GM04504 (cell line): Measurements from ENCODE around the gene ANAPC5.
"Not testable (repeated sequence)": the region's sequence is repeated elsewhere in the genome, so short reads cannot be mapped to it uniquely, and the experiment has no call there.

ENCODE experiments used
- DNase-seq: peaks from one replicate; pipeline ENCODE4 v3.0.0-alpha.2; 2012; ENCODE audit warnings: low read depth

ANAPC5 gene, protein sequence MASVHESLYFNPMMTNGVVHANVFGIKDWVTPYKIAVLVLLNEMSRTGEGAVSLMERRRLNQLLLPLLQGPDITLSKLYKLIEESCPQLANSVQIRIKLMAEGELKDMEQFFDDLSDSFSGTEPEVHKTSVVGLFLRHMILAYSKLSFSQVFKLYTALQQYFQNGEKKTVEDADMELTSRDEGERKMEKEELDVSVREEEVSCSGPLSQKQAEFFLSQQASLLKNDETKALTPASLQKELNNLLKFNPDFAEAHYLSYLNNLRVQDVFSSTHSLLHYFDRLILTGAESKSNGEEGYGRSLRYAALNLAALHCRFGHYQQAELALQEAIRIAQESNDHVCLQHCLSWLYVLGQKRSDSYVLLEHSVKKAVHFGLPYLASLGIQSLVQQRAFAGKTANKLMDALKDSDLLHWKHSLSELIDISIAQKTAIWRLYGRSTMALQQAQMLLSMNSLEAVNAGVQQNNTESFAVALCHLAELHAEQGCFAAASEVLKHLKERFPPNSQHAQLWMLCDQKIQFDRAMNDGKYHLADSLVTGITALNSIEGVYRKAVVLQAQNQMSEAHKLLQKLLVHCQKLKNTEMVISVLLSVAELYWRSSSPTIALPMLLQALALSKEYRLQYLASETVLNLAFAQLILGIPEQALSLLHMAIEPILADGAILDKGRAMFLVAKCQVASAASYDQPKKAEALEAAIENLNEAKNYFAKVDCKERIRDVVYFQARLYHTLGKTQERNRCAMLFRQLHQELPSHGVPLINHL

DNA sequence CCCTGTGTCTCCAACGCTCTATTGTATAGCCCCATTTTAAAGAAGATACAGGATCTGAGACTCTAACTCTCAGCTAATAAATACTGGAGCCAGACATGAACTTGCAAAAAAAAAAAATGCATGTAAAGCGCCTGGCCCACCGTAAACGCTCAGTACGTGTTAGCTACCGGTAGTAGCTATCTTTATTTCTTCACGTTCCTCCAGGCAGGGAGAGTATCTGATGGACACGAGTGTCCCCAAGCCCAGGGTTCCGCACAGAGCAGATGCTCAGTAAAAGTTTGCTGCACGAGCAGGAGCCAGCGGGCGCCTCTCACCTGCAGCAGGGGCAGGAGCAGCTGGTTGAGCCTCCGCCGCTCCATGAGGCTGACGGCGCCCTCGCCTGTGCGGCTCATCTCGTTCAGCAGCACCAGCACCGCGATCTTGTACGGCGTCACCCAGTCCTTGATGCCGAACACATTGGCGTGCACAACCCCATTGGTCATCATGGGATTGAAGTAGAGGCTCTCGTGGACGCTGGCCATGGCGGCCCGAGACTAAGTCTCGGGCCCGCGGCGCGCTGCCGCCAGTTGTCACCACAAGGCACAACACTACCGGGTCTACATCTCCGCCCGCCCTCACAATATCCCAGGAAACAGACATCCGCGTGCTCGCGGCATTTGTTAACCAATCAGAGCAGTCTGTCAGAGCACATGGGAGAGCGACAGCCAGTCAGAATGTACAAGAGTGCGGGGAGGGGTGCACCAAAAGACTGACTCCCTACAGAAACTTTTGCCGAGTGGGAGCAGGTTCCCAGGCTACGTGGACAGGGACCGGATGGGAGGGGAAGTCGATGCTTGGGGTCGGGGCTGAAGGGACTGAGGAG, at the start of gene ANAPC5:
ANAPC5 (minus strand) TSS at position 592 of the 862 bp plus-strand sequence; CDS start at position 521, 71 bp downstream.
- peak; percentile 99 for DNase-seq

DNA sequence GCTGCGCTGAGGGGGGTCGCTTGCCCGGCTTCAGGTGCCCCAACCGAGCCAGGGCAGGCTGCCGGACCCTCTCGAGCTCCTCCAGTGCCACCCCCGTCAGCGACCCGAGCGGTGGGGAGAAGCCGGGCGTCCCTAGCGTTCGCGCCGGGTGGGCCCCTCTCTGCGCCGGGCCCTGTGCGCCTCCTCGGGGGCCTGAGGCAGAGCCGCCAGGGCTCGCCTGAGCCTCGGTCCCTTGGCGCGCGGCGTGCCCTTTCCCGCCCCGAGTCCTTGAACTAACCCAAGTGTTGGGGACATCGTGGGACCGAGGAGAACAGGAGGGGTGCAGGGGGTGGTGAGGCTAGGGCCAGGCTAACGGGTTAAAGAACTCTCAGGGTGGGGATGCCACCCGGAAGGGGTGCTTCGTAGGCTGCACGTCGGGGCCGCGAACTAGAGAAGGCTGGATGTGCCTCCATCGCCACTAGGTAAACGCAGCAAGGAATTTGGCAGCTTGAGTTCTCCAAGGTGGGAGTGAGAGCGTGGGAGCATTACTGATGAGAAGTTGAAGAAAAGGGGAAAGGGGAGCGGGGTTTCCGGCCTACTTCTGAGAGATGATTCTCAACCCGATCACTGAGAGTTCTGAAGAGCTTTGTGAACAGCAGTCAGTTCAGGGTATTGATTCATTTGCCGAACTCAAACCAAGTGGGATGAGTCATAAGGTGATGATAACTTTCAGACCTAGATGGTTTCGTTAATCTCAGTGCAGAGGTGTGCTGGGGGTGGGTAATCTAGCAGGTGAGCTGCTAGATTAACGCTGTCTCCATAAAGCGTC, 48.3 kb upstream of the ANAPC5 start:
- no peak for DNase-seq

DNA sequence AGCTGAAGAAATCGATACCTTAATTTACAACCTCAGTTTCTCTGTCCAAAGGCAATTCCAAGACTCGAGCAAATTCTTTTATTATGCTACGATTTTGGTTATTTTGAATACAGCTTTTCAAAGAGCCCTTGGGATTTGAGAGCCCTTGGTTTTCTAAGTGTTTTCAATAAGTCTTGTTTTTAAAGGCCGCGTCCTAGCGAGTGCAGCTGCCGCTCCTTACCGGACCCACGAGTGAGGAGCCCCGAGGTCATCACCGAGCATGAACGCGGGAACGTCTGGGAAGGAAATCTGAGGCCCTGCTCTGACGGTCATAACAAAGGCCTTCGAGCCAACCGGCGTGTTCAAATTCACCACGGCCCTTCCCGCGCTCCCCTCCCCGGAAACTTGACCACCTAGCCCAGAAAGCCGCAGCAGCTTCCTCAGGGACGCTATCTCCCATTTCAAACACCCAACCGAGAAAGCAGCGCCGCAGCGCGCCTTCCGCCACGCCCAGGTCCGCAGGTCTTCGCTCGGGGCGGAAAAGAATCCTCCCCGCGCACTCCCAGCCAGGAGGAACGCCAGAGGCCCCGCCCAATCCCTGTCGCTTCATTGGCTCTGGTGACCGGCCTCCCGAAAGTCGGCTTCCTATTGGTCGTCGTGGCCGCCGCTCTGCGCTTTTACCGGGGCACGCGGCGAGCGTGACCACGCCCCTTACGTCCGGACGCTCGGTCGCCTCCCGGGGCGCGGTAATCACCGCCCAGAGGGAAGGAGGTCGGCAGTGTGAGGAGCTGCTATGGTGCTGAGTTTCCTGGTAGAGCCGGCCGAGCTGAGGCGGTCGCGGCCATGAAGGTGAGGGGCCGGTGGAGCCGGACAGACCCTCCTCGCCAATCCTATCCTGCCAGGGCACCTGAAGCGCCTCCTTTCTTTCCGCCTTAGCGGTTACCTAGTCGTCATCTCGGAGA, 47.5 kb upstream of the ANAPC5 start, which contains the start of gene RNF34:
RNF34 (plus strand) TSS at position 728 of the 941 bp plus-strand sequence; CDS start at position 823, 95 bp downstream.
- peak; percentile 96 for DNase-seq

DNA sequence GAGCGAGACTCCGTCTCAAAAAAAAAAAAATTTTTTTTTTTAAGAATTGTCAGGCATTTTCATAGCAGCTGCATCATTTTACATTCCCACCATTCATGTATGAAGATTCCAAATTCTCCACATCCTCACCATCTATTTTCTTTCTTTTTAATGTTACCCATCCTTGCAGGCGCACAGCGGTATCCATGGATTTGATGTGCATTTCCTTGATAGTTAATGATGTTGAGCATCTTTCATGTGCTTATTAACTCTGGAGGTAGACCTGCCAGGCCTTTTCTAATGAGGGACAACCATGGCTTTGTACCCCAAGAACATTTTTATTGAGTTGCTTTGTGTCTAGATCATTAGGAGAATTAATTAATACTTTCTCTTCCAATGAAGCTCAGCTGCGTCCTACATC, 46.1 kb upstream of the ANAPC5 start:
- no peak for DNase-seq

DNA sequence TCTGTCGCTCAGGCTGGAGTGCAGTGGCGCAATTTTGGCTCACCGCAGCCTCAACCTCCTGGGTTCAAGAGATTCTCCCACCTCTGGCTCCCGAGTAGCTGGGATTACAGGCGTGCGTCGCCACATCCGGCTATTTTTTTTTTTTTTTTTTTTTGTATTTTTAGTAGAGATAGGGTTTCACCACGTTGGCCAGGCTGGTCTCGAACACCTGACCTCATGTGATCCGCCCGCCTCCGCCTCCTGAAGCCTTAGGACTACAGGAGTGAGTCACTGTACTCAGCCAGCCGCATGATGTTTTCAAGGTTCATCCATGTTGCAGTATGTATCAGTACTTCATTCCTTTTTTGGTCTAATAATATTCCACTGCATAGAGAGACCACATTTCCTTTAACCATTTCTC, 45.3 kb upstream of the ANAPC5 start:
- no peak for DNase-seq

DNA sequence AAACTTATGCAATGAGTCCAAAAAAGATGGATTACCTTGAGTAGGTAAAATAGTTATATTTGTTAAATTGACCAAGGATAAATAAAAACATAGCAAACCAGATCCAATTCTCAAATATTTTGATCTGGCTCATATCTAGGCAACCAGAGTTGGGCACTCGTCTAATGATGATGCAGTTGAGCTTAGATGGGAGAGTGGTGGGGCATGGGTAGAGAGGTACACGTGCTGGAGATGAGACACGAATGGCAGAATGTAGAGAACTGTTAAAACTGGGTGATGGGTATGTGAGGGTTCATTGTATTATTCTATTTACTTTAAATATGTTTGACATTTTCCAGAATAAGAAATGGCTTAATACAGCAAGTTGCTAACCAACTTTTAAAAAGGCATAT, 40.1 kb upstream of the ANAPC5 start:
- DNase-seq = no peak

DNA sequence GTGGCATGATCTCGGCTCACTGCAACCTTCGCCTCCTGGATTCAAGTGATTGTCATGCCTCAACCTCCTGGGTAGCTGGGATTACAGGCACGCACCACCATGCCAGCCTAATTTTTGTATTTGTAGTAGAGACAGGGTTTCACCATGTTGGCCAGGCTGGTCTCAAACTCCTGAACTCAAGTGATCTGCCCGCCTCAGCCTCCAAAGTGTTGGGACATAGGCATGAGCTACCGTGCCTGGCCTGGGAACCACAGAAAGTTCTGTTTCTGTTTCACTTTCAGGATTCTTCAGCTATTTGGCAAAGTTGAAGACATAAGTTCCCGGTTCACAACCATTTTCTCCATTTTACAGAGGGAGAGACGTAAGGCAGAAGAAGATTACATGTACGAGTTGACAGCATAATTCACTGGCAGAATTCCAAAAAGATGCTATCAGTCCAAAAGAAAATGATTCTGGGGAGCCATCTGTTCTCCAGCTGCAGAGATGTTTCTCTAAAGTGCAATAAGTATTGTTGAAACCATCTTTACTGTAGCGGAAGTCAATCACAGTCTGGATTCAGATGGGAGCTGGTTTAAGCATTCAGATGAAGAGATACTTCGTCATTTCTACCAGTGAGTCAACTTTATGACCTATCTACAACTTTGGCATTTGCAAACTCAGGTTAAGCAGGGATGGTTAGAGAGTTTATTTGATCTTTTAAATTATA, 39.6 kb upstream of the ANAPC5 start:
- peak; percentile 79 for DNase-seq

DNA sequence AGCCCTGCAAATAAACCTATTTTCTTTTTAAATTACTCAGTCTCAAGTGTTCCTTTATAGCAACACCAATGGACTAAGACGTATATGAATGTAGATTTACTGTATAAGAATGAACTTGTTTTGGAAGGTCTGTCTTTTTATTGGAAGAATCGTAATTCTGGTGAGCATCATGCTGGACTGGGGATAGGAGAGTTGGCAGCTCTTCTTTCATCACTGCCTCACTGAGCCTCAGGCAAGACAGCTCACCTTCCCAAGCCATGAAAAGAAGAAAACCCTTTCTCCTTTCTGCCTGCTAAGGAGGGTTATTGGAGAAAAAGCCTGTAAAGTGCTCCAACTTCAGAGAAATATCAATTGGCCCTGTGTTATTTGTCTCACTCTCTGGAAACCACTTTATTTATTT, 38.6 kb upstream of the ANAPC5 start:
- no peak for DNase-seq

DNA sequence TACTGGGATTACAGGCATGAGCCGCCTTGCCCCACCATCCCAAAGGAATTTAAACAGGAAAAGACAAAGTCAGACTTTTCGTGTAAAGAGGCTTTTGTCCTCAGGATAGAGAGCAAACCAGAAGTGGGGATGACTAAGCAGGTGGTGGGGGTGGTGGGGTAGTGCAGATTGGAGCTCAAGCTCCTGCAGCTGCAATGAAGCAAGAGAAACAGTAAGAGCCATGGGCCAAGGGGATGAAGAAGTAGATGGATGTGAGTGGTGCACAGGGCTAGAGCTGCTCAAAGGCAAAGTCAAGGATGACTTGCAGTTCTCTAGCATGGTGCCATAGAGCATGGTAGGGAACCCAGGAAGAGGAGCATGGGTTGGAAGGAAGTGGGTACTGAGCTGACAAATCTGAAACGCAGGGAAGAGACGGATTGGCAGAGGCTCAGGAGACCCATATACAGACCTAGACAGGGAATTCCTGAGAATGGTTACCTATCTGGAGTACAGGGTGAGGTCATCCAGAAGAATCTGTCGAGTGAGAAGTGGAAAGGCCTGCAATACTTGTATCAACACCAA, 36.3 kb upstream of the ANAPC5 start:
- DNase-seq = peak; percentile 68

DNA sequence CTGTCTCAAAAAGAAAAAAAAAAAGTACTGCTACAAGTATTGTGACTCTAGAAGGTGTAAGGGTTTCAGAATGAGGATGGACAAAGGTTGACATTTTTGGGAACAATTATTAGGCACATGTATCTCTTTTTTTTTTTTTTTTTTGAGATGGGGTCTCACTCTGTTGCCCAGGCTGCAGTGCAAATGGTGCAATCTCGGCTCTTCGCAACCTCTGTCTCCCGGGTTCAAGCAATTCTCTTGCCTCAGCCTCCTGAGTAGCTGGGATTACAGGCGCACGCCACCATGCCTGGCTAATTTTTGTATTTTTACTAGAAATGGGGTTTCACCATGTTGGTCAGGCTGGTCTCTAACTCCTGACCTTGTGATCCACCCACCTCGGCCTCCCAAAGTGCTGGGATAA, 32.7 kb upstream of the ANAPC5 start:
- DNase-seq = not testable (repeated sequence)

DNA sequence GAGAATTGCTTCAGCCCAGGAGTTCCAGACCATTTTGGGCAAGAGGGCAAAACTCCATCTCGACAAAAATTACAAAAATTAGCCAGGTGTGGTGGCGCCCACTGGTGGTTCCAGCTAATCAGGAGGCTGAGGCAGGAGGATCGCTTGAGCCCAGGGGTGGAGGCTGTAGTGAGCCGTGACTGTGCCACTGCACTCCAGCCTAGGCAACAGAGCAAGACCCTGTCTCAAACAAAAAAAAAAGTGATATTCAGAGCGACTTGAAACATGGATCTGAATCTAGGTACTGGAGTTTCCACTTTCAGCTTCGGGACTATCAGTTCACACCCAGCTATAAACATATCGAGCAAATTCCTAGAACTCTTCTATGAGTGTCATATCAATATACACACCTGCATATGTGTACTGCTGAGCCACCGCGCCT, 31.4 kb upstream of the ANAPC5 start:
- DNase-seq = no peak

DNA sequence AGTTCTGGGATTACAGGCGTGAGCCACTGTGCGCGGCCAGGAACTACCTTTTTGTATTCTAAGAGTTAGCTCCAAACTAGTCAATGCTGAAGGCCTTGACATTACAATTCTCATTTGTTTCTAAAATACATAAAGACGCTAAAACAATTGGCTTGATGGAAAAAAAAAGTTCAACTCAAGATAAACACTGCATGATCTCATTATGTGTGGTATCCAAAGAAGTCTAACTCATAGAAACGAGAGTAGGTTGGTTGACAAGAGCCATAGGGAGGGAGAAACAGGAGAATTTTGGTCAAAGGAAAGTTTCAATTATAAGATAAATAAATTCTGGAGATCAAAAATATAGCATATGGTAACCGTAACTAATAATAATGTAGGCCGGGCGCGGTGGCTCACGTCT, 27.7 kb upstream of the ANAPC5 start:
- DNase-seq = no peak

DNA sequence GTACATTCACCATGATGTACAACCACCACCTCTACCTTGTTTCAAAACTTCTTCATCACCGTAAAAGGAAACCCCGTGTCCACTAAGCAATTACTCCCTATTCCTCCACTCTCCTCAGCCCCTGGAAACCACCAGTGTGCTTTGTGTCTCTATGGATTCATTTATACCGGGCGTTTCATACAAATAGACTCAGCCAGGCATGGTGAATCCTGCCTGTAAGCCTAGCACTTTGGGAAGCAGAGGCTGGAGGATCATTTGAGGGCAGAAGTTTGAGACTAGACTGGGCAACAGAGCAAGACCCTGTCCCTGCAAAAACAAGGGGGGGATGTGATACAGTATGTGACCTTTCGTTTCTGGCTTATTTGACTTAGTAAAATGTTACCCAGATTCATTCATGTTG, 26.5 kb upstream of the ANAPC5 start:
- DNase-seq = no peak

DNA sequence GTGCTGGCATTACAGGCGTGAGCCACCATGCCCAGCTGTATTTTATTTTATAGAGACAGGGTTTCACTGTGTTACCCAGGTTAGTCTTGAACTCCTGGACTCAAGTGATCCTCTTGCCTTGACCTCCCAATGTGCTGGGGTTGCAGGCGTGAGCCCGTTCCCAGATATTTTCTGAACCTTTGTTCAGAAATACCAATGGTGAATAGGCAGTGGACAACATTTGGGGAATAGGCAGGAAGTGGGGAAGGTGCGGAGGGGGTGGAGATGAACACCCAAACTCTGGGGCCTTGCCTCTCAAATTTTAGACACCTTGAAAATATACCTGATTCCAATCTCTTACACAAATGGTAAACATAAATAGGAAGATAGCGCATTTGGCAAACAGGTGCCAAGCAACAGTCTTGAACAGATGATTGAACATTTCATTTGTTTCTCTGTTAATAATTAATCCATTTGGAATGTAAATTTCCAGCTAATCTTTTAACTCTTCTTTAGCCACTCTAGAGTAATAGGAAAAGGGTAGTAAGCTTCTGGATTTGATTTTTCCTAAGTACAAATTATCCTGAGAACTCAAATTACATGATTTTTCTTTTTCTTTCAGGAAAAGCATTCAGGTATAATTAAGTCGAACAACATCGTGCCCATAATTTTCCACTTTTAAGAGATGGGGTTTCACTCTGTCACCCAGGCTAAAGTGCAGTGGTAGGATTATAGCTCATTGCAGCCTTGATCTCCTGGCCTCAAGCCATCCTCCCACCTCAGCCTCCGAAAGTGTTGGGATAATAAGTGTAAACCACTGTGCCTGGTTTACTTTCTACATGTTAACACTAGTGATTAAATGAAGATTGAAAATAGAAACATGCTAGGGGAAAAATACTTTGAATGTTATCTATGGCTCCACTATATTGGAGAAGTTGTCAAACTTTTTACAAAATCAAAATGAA, 24.8 kb upstream of the ANAPC5 start:
- no peak for DNase-seq

DNA sequence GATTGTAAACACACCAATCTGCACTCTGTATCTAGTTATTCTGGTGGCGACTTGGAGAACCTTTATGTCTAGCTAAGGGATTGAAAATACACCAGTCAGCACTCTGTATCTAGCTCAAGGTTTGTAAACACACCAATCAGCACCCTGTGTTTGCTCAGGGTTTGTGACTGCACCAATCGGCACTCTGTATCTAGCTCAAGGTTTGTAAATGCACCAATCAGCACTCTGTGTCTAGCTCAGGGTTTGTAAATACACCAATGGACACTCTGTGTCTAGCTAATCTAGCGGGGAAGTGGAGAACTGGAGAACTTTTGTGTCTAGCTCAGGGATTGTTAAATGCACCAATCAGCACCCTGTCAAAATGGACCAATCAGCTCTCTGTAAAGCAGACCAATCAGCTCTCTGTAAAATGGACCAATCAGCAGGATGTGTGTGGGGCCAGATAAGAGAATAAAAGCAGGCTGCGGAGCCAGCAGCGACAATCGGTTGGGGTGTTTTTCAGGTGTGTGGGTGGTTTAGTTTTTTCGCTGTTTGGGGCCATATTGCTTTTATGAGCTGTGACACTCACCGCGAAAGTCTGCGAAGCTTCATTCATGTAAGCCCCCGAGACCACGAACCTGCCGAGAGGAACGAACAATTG, 22.9 kb upstream of the ANAPC5 start:
- not testable (repeated sequence) for DNase-seq

DNA sequence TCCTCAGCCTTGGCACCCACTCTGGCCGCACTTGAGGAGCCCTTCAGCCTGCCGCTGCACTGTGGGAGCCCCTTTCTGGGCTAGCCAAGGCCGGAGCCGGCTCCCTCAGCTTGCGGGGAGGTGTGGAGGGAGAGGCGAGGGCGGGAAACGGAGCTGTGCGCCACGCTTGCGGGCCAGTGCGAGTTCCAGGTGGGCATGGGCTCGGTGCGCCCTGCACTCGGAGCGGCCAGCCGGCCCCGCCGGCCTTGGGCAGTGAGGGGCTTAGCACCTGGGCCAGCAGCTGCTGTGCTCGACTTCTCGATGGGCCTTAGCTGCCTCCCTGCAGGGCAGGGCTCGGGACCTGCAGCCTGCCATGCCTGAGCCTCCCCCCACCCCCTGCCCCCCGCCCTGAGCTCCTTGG, 22.1 kb upstream of the ANAPC5 start:
- DNase-seq = not testable (repeated sequence)

DNA sequence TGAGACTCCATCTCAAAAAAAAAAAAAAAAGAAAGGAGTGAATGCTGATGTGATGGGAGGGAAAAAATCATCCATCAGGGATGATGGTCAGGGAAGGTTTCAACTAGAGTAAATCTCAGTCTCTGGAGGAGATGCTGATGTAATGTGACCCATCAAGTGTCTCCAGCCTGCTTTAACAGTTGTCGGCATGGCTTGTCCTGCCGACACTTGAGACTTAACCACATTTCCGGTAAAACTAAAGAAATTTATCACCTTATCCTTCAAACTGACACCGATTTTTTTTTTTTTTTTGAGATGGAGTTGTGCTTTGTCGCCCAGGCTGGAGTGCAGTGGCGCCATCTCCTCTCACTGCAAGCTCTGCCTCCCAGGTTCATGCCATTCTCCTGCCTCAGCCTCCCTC, 21.5 kb upstream of the ANAPC5 start:
- DNase-seq = no peak

DNA sequence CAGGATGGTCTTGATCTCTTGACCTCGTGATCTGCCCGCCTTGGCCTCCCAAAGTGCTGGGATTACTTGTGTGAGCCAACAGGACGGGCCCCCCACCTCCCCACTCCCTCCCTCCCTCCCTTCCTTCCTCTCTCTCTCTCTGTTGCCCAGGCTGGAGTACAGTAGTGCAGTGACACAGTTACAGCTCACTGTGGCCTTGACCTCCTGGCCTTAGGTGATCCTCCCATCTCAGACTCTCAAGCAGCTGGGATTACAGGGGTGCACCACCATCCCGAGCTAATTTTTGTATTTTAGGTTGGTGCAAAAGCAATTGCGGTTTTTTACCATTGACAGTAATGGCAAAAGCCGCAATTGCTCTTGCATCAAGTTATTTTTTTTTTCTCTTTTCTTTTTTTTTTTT, 19.2 kb upstream of the ANAPC5 start:
- DNase-seq = no peak
